K562 (cell line): ENCODE data around the gene GPN3. TPM values are rescaled to one million over a fixed set of nuclear protein-coding genes. Genes with fewer than 3 reads are reported as not detected.

ENCODE experiments used
- CBX2 ChIP-seq: fragments of 200-600 bp; sonication (generic); IDR thresholded peaks from one replicate; pipeline ENCODE4 v1.6.1; 2012; ENCODE audit warnings: mild to moderate bottlenecking, low read length, inconsistent platforms; ENCODE audit not compliant: insufficient read depth, poor library complexity, severe bottlenecking
- DPF2 ChIP-seq: fragments of 450-650 bp; IDR thresholded peaks from 2 replicates; pipeline ENCODE4 v1.6.1; 2016
- E2F3 ChIP-seq: fragments of 250-450 bp; sonication (Bioruptor Pico); IDR thresholded peaks from 2 replicates; pipeline ENCODE4 v1.4.0; 2020; ENCODE audit warnings: mild to moderate bottlenecking
- ELK3 ChIP-seq: fragments of 450-650 bp; formaldehyde crosslinking; IDR thresholded peaks from 2 replicates; pipeline ENCODE4 v1.4.0; 2020; ENCODE audit warnings: mild to moderate bottlenecking
- HMG20A ChIP-seq: fragments of 450-650 bp; formaldehyde crosslinking; conservative IDR thresholded peaks from 2 replicates; pipeline ENCODE4 v1.4.0; 2020; ENCODE audit warnings: mild to moderate bottlenecking, mixed read lengths
- HSF4 ChIP-seq: fragments of 250-450 bp; sonication (Bioruptor Pico); IDR thresholded peaks from 2 replicates; pipeline ENCODE4 v2.1.2; 2022; ENCODE audit warnings: mild to moderate bottlenecking, moderate library complexity, borderline replicate concordance
- KAT7 ChIP-seq: sonication (generic); formaldehyde crosslinking; IDR thresholded peaks from 2 replicates; pipeline ENCODE4 v1.8.0; 2022; ENCODE audit warnings: missing genetic modification reagents, mild to moderate bottlenecking, borderline replicate concordance
- KLF13 ChIP-seq: fragments of 450-650 bp; IDR thresholded peaks from 2 replicates; pipeline ENCODE4 v1.6.1; 2016; ENCODE audit warnings: missing genetic modification characterization, low read depth, mild to moderate bottlenecking, missing compliant biosample characterization, moderate library complexity, borderline replicate concordance
- MAZ ChIP-seq, 2 experiments: fragments of 450-650 bp in 1 of 2; sonication (generic) in 1 of 2; formaldehyde crosslinking; IDR thresholded peaks in 1 of 2; conservative IDR thresholded peaks in 1 of 2; 2 replicates each; pipeline versions ENCODE4 v1.4.0 to v1.5.0; 2020; ENCODE audit warnings: mild to moderate bottlenecking in 1 of 2, missing genetic modification reagents in 1 of 2
- MEIS2 ChIP-seq: fragments of 450-650 bp; IDR thresholded peaks from 2 replicates; pipeline ENCODE4 v1.6.1; 2014; ENCODE audit warnings: mild to moderate bottlenecking; ENCODE audit not compliant: partially characterized antibody
- NR2C1 ChIP-seq, 2 experiments: fragments of 450-650 bp; IDR thresholded peaks; 2 replicates each; pipeline ENCODE4 v1.6.1; 2017; ENCODE audit warnings: mild to moderate bottlenecking in 2 of 2, antibody characterized with exemption in 1 of 2, inconsistent platforms in 1 of 2, missing compliant biosample characterization in 1 of 2, missing genetic modification characterization in 1 of 2
- RERE ChIP-seq: sonication (generic); formaldehyde crosslinking; IDR thresholded peaks from 2 replicates; pipeline ENCODE4 v1.8.0; 2023; ENCODE audit warnings: missing genetic modification reagents, mild to moderate bottlenecking, borderline replicate concordance
- RUNX1 ChIP-seq: sonication (generic); IDR thresholded peaks from 2 replicates; pipeline ENCODE4 v1.6.1; 2016; ENCODE audit warnings: antibody characterized with exemption, low read depth
- ZBED1 ChIP-seq: IDR thresholded peaks from 2 replicates; pipeline ENCODE4 v1.6.1; 2014
- ZKSCAN8 ChIP-seq: fragments of 200-800 bp; sonication (Bioruptor generic); IDR thresholded peaks from 2 replicates; pipeline ENCODE4 v1.6.1; 2016; ENCODE audit warnings: missing genetic modification characterization, missing compliant biosample characterization
- ZNF280B ChIP-seq: fragments of 250-450 bp; sonication (Bioruptor Pico); IDR thresholded peaks from 2 replicates; pipeline ENCODE4 v1.5.1; 2021; ENCODE audit warnings: mild to moderate bottlenecking
- polyA plus RNA-seq, 8 experiments: library from polyadenylated mRNA; depleted of rRNA in 4 of 8; stranded (reverse) in 5 of 8; unstranded in 3 of 8; fragments of >200 nt; fragmentation: Nextera tagmentation in 2 of 8; fragmentation: Illumina TruSeq in 1 of 8; extraction: Ambion mirVana in 2 of 8; extraction: Trizol in 1 of 8; gene quantifications; 2 replicates each; pipeline versions ENCODE4 v1.2.1 to v1.2.3, GENCODE V29; 2011 to 2014; ENCODE audit warnings: inconsistent platforms in 1 of 8, missing spikeins in 1 of 8
- total RNA-seq, 7 experiments: library from RNA; depleted of rRNA in 6 of 7; stranded (reverse); fragments of >200 nt in 6 of 7; fragmentation: Illumina TruSeq in 2 of 7; extraction: Trizol in 2 of 7; gene quantifications; 2 replicates each; pipeline versions ENCODE4 v1.2.1 to v1.2.3, GENCODE V29; 2011 to 2021; ENCODE audit warnings: low replicate concordance in 1 of 7

GPN3 gene
- total and polyA plus RNA-seq, 9 of the 15 experiments (the other 6 are each of a cell fraction or from before 2014, with no cell fraction given) = 35.8 to 123 (median 64.2) TPM

- TF ChIP-seq ELK3 (CRISPR knock-in tag) (no peak; the same call in 1 of the 2 replicates), KAT7 (CRISPR knock-in tag) (peak; percentile 98; the same call in 1 of the 2 replicates), MAZ (CRISPR knock-in tag; conservative IDR thresholded peaks at IDR 0.05 in 1 of 2, IDR thresholded peaks at IDR 0.05 in 1 of 2) (peak; percentile 73 to 79; a peak in 3 of 4 replicates), RERE (CRISPR knock-in tag) (0 out of 2 replicates have a peak, but pooled peaks have one; percentile 30), HMG20A (CRISPR knock-in tag) (no peak), KLF13 (tag) (peak; percentile 89), RUNX1 (0 out of 2 replicates have a peak, but pooled peaks have one; percentile 15), ZNF280B (no peak), CBX2 (no peak), MEIS2 (peak; percentile 49), ZBED1 (peak; percentile 68), HSF4 (CRISPR knock-in tag) (peak; percentile 89; the same call in 1 of the 2 replicates), ZKSCAN8 (peak; percentile 93), E2F3 (CRISPR knock-in tag) (peak; percentile 99), NR2C1 (IDR thresholded peaks at IDR 0.05) (no peak), NR2C1 (tag; IDR thresholded peaks at IDR 0.05) (peak; percentile 89), DPF2 (peak; percentile 55; the same call in 1 of the 2 replicates)
Observed at GRCh38 chr12:110501752-110502738, 34.0 kb upstream of the GPN3 start, which contains the start of the genes RAD9B and VPS29 (continued).
